Activated T-cell treated with anti-CD3 and anti-CD28 coated beads, Interleukin-2, amount 50 U/mL, for 4 hours (primary cell): Measurements from ENCODE around the gene DLGAP4. TPM values are rescaled to one million over a fixed set of nuclear protein-coding genes. Genes with fewer than 3 reads are reported as not detected.

ENCODE experiments used
- ATAC-seq, 2 donors: fragments of 200-7000 bp; cut with Tn5 transposase; one replicate each; pipeline ENCODE4 v1.10.0; 2021
- DNase-seq: peaks from one replicate; pipeline ENCODE4 v3.0.0-alpha.2; 2020
- H3K27me3 Mint-ChIP-seq: one replicate; pipeline ENCODE4 v1.8.0; 2021; ENCODE audit warnings: low read depth, mixed read lengths
- H3K36me3 Mint-ChIP-seq: one replicate; pipeline ENCODE4 v1.8.0; 2022; ENCODE audit warnings: mixed read lengths; ENCODE audit not compliant: insufficient read depth
- H3K4me1 Mint-ChIP-seq: one replicate; pipeline ENCODE4 v1.8.0; 2021; ENCODE audit warnings: low read depth, mixed read lengths
- H3K4me3 Mint-ChIP-seq: one replicate; pipeline ENCODE4 v1.8.0; 2021; ENCODE audit warnings: mild to moderate bottlenecking, moderate library complexity, mixed read lengths
- H3K9me3 Mint-ChIP-seq: one replicate; pipeline ENCODE4 v1.8.0; 2021; ENCODE audit warnings: mixed read lengths
- total RNA-seq, 3 donors: library from RNA; stranded (reverse); gene quantifications; one replicate each; pipeline ENCODE4 v1.2.1, GENCODE V29; 2021

The DLGAP4 gene
- total RNA-seq, 3 donors from 2014 or later = 11.6 to 18.4 (median 12.3) TPM

- ATAC-seq = no peak
- no peak for DNase-seq
- Mint-ChIP-seq H3K36me3 (no peaks in the 10 kb centered on the region), H3K4me3 (no peak overlapping the region), H3K9me3 (no peaks in the 10 kb centered on the region), H3K27me3 (peaks cover 23% of the 10 kb centered on the region), H3K4me1 (no peaks in the 10 kb centered on the region)
These were observed 35.3 kb downstream of the DLGAP4 start for GRCh38 chr20:36341331-36342020.

- Mint-ChIP-seq H3K27me3 (peaks cover 27% of the 10 kb centered on the region), H3K9me3 (no peaks in the 10 kb centered on the region), H3K4me1 (no peaks in the 10 kb centered on the region), H3K36me3 (no peaks in the 10 kb centered on the region), H3K4me3 (no peak overlapping the region)
- DNase-seq = no peak
- ATAC-seq = no peak
These were observed 36.4 kb downstream of the DLGAP4 start for GRCh38 chr20:36342331-36343120.

GRCh38 chr20:36343641-36344040 is 37.5 kb downstream of the DLGAP4 start:
- H3K36me3 Mint-ChIP-seq = no peaks in the 10 kb centered on the region
- DNase-seq = no peak
- H3K9me3 Mint-ChIP-seq = no peaks in the 10 kb centered on the region
- peaks cover 23% of the 10 kb centered on the region for H3K27me3 Mint-ChIP-seq
- H3K4me1 Mint-ChIP-seq = no peaks in the 10 kb centered on the region
- H3K4me3 Mint-ChIP-seq = no peak overlapping the region
- no peak for ATAC-seq

GRCh38 chr20:36344517-36345132 is 38.5 kb downstream of the DLGAP4 start:
- Mint-ChIP-seq H3K9me3 (no peaks in the 10 kb centered on the region), H3K36me3 (no peaks in the 10 kb centered on the region), H3K27me3 (peaks cover 14% of the 10 kb centered on the region), H3K4me3 (no peak overlapping the region), H3K4me1 (no peaks in the 10 kb centered on the region)
- ATAC-seq (no peak), DNase-seq (no peak)

GRCh38 chr20:36346256-36346655 is 40.1 kb downstream of the DLGAP4 start:
- DNase-seq (no peak), ATAC-seq (no peak)
- no peaks in the 10 kb centered on the region for H3K9me3 Mint-ChIP-seq
- no peaks in the 10 kb centered on the region for H3K4me1 Mint-ChIP-seq
- H3K4me3 Mint-ChIP-seq = no peak overlapping the region
- H3K36me3 Mint-ChIP-seq = no peaks in the 10 kb centered on the region
- H3K27me3 Mint-ChIP-seq = peaks cover 12% of the 10 kb centered on the region

- no peaks in the 10 kb centered on the region for H3K9me3 Mint-ChIP-seq
- ATAC-seq = no peak
- H3K36me3 Mint-ChIP-seq = no peaks in the 10 kb centered on the region
- H3K27me3 Mint-ChIP-seq = peaks cover 3% of the 10 kb centered on the region
- no peak overlapping the region for H3K4me3 Mint-ChIP-seq
- DNase-seq = no peak
- no peaks in the 10 kb centered on the region for H3K4me1 Mint-ChIP-seq
These were observed 43.4 kb downstream of the DLGAP4 start for GRCh38 chr20:36349384-36350170.

- Mint-ChIP-seq H3K27me3 (peaks cover 3% of the 10 kb centered on the region), H3K9me3 (no peaks in the 10 kb centered on the region), H3K4me3 (no peak overlapping the region), H3K4me1 (no peaks in the 10 kb centered on the region), H3K36me3 (no peaks in the 10 kb centered on the region)
- ATAC-seq (no peak), DNase-seq (no peak)
These were observed 44.3 kb downstream of the DLGAP4 start for GRCh38 chr20:36350439-36350838.

- no peak for DNase-seq
- H3K9me3 Mint-ChIP-seq = no peaks in the 10 kb centered on the region
- no peak for ATAC-seq
- H3K27me3 Mint-ChIP-seq = peaks cover 3% of the 10 kb centered on the region
- no peak overlapping the region for H3K4me3 Mint-ChIP-seq
- no peaks in the 10 kb centered on the region for H3K36me3 Mint-ChIP-seq
- H3K4me1 Mint-ChIP-seq = no peaks in the 10 kb centered on the region
These were observed 45.8 kb downstream of the DLGAP4 start for GRCh38 chr20:36351937-36352336.

GRCh38 chr20:36352843-36353553 is 46.9 kb downstream of the DLGAP4 start:
- Mint-ChIP-seq H3K4me3 (no peak overlapping the region), H3K27me3 (peaks cover 5% of the 10 kb centered on the region), H3K36me3 (no peaks in the 10 kb centered on the region), H3K9me3 (no peaks in the 10 kb centered on the region), H3K4me1 (no peaks in the 10 kb centered on the region)
- ATAC-seq (no peak), DNase-seq (no peak)

GRCh38 chr20:36353740-36354139 is 47.6 kb downstream of the DLGAP4 start:
- no peaks in the 10 kb centered on the region for H3K4me1 Mint-ChIP-seq
- no peaks in the 10 kb centered on the region for H3K36me3 Mint-ChIP-seq
- H3K4me3 Mint-ChIP-seq = no peak overlapping the region
- no peak for ATAC-seq
- H3K27me3 Mint-ChIP-seq = peaks cover 8% of the 10 kb centered on the region
- no peak for DNase-seq
- no peaks in the 10 kb centered on the region for H3K9me3 Mint-ChIP-seq

- no peaks in the 10 kb centered on the region for H3K4me1 Mint-ChIP-seq
- H3K36me3 Mint-ChIP-seq = no peaks in the 10 kb centered on the region
- no peak for ATAC-seq
- no peaks in the 10 kb centered on the region for H3K9me3 Mint-ChIP-seq
- no peak for DNase-seq
- no peak overlapping the region for H3K4me3 Mint-ChIP-seq
- H3K27me3 Mint-ChIP-seq = peaks cover 10% of the 10 kb centered on the region
These were observed 49.5 kb downstream of the DLGAP4 start for GRCh38 chr20:36355469-36356171.

GRCh38 chr20:36359668-36360406 is 53.7 kb downstream of the DLGAP4 start:
- H3K4me1 Mint-ChIP-seq = no peaks in the 10 kb centered on the region
- ATAC-seq (no peak), DNase-seq (no peak)
- H3K9me3 Mint-ChIP-seq = no peaks in the 10 kb centered on the region
- H3K36me3 Mint-ChIP-seq = no peaks in the 10 kb centered on the region
- H3K27me3 Mint-ChIP-seq = peaks cover 20% of the 10 kb centered on the region
- no peak overlapping the region for H3K4me3 Mint-ChIP-seq

- no peaks in the 10 kb centered on the region for H3K36me3 Mint-ChIP-seq
- no peaks in the 10 kb centered on the region for H3K9me3 Mint-ChIP-seq
- H3K4me3 Mint-ChIP-seq = no peak overlapping the region
- peaks cover 20% of the 10 kb centered on the region for H3K27me3 Mint-ChIP-seq
- ATAC-seq = no peak
- no peak for DNase-seq
- H3K4me1 Mint-ChIP-seq = no peaks in the 10 kb centered on the region
These were observed 54.3 kb downstream of the DLGAP4 start for GRCh38 chr20:36360429-36360828.
